T-helper 2 cell treated with Interferon-gamma antibody and Interleukin-4, amounts not matched to agents 100 ng/mL and 5 ng/mL, for 36 hours (primary cell): ENCODE data around the gene CHAC1. TPM values are rescaled to one million over a fixed set of nuclear protein-coding genes. Genes with fewer than 3 reads are reported as not detected.

Source experiments
- intact Hi-C: fragments of 100-400 bp; cut with micrococcal nuclease; formaldehyde crosslinking; loops from one replicate; pipeline ENCODE4 v1.15.1; 2023
- total RNA-seq: library from RNA; stranded (reverse); gene quantifications from 2 replicates; pipeline ENCODE4 v1.2.3, GENCODE V29; 2022

Gene CHAC1
- 2.7 and 3.6 TPM in 2 replicates for total RNA-seq

GRCh38 chr15:40952901-40953712 is at the start of gene CHAC1:
CHAC1 (plus strand) TSS chr15:40953471; CDS start chr15:40953584, 113 bp downstream.
- intact Hi-C loops, result loop anchor here (1.0 to 5.0 kb wide), 6 partner anchors 51 to 464 kb away; partner anchors contain the start of genes CHP1, DNAJC17, NDUFAF1 and RTF1

- intact Hi-C loops, result loop anchor here (1.0 to 10.0 kb wide), 5 partner anchors 38 to 281 kb away; partner anchors contain the start of genes CHAC1 and INO80
Observed at GRCh38 chr15:40904552-40905201, 48.6 kb upstream of the CHAC1 start.

- intact Hi-C loops, result loop anchor here (2.0 to 10.0 kb wide), 4 partner anchors 36 to 208 kb away; partner anchors contain the start of gene INO80
Observed at GRCh38 chr15:40906091-40906990, 46.9 kb upstream of the CHAC1 start.

- intact Hi-C loops, result loop anchor here (2.0 to 10.0 kb wide), 4 partner anchors 35 to 208 kb away; partner anchors contain the start of gene INO80
Observed at GRCh38 chr15:40906991-40907802, 46.1 kb upstream of the CHAC1 start.

GRCh38 chr15:40908095-40908494 is 45.2 kb upstream of the CHAC1 start:
- intact Hi-C loops, result loop anchor here (5.0 to 10.0 kb wide), 3 partner anchors 34 to 207 kb away; partner anchors contain the start of gene INO80

- intact Hi-C loops, result loop anchor here (5.0 to 10.0 kb wide), 3 partner anchors 32 to 205 kb away; partner anchors contain the start of gene INO80
Observed at GRCh38 chr15:40909662-40910630, 43.3 kb upstream of the CHAC1 start.

- intact Hi-C loops, result no loop called here
Observed at GRCh38 chr15:40911141-40911540, 42.1 kb upstream of the CHAC1 start.

GRCh38 chr15:40911693-40912092 is 41.6 kb upstream of the CHAC1 start:
- intact Hi-C loops, result no loop called here

GRCh38 chr15:40912478-40912877 is 40.8 kb upstream of the CHAC1 start:
- intact Hi-C loops, result no loop called here

- intact Hi-C loops, result no loop called here
Observed at GRCh38 chr15:40914013-40914412, 39.3 kb upstream of the CHAC1 start.

- intact Hi-C loops, result no loop called here
Observed at GRCh38 chr15:40914486-40914885, 38.8 kb upstream of the CHAC1 start.

GRCh38 chr15:40915116-40915661 is 38.1 kb upstream of the CHAC1 start:
- intact Hi-C loops, result no loop called here

- intact Hi-C loops, result no loop called here
Observed at GRCh38 chr15:40915679-40916078, 37.6 kb upstream of the CHAC1 start.

GRCh38 chr15:40917585-40917984 is 35.7 kb upstream of the CHAC1 start:
- intact Hi-C loops, result no loop called here

GRCh38 chr15:40918146-40918798 is 35.0 kb upstream of the CHAC1 start:
- intact Hi-C loops, result no loop called here

GRCh38 chr15:40918799-40919392 is 34.4 kb upstream of the CHAC1 start:
- intact Hi-C loops, result no loop called here

GRCh38 chr15:40921949-40922607 is 31.2 kb upstream of the CHAC1 start:
- intact Hi-C loops, result no loop called here
